HL-60/S4 treated with retinoic acid at 250 ng/mL for 4 days and 3 days (cell line): ENCODE measurements around the gene CCL24.
"Not testable (repeated sequence)": the region's sequence is repeated elsewhere in the genome, so short reads cannot be mapped to it uniquely, and the experiment has no call there.

Experiments
- in situ Hi-C: fragments of 300-500 bp; cut with MboI; formaldehyde crosslinking; loops from 2 replicates; pipeline ENCODE4 v1.7.0; 2022; ENCODE audit warnings: low sequenced_read_pairs

Gene CCL24

DNA sequence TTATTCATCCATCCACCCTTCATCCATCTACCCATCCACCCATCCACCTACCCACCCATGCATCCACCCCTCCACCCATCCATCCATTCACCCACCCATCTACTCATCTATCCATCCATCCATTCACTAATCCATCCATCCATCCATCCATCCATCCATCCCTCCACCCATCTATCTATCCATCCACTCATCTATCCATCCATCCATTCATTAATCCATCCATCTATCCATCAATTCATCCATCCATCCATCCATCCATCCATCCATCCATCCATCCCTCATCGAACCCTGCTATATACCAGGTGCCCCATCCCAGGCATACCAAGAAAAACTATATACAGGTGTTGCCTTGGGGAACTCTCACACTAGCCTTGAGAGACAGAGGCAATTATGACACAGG is 7.1 kb upstream of the CCL24 start:
- in situ Hi-C loops: no loop called here

DNA sequence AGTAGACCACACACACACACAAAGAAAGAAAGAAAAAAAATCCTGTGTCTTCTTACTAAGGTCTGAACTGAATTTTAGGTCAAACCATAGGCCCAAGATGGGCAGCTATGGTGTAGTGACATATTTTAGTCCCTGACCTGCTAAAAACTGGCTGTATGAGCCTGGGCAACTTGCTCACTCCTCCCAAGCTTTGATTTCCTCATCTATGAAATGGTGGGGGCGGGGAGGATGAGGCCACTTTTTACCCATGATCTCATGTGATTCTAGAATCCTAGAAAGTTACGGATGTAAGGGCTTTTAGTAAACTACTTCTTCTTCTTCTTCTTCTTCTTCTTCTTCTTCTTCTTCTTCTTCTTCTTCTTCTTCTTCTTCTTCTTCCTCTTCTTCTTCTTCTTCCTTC is 6.1 kb upstream of the CCL24 start:
- in situ Hi-C loops: no loop called here

DNA sequence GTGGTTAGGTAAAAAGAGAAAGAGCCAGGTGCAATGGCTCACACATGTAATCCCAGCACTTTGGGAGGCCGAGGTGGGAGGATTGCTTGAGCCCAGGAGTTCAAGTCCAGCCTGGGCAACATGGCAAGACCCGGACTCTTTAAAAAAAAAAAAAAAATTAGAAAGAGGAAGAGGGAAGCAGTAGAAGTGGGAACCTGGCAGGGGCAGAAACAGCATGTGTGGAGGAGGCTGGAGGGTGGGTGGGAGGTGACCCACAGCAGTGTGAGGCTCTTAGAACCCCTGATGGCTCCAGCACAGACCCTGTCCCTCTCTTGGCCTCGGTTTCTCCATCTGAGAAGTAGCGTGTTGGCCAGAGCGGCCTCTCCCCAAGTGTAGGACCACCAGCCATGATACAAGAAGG is 4.9 kb upstream of the CCL24 start:
- in situ Hi-C loops: no loop called here

DNA sequence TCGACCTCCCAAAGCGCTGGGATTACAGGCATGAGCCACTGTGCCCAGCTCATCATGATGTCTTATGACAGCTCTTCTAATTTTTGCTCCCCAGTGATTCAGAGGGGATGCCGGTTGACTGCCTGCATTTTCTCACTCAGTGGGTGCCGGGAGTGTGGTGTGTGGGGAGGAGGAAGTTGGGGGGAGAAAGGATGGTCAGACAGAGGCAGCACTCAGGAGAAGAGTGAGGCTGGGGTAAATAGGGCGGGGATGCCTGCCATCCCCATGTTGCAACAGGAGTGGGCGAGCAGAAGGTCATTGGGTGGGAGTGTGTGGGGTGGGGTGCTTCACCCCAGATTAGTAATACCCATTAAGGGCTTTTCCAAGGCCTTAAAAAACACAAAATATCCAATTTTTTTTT is 3.5 kb upstream of the CCL24 start:
- in situ Hi-C loops: no loop called here

DNA sequence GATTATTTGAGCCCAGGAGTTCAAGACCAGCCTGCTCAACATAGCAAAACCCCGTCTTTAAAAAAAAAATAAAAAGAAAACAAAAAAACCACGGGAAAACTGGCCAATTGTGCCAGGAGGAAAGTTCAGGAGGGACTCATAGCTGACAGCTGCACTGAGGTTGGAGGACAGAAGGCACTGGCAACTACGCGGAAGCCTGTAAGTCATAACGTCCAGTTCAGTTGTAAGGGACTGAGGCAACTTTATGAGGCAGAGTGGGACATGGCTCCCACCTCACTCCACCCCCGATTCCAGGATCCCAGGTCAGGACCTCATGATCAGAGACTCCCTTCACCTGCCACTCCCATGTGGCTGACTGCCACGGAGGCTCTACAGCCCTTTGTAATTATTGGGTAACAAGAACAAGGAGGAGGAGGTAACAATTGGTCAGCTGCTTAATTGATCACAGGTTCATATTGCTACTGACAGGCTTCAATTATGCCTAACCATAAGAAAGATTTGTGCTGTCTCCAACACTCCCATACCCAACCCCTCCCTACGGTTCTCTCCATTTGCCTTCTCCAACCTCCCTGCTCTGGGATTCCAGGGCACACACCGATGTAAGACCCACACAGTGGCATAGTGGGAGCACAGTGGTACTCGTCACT is 1.9 kb upstream of the CCL24 start:
- in situ Hi-C loops: no loop called here

DNA sequence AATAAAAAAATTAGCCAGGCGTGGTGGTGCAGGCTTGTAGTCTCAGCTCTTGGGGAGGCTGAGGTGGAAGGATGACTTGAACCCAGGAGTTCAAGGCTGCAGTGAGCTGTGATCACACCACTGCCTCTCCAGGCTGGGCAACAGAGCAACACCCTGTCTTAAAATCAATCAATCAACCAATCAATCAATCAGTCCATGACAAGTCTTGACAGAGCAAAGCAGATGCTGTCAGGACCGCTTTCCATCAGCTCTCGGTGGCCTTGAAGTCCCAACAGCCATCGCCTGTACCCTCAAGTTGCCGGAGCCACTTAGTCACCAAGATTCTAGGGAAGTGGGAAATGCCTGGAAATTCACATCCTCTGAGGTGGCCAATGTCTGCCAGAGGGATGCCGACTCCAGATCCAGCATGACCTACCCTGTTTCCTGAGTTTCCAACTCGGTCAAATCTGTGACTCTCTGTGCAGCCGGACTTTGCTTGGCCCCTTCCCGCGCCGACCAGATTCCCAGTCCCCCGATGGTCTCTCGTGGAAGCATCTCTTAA is 871 bp upstream of the CCL24 start:
- in situ Hi-C loops: no loop called here

DNA sequence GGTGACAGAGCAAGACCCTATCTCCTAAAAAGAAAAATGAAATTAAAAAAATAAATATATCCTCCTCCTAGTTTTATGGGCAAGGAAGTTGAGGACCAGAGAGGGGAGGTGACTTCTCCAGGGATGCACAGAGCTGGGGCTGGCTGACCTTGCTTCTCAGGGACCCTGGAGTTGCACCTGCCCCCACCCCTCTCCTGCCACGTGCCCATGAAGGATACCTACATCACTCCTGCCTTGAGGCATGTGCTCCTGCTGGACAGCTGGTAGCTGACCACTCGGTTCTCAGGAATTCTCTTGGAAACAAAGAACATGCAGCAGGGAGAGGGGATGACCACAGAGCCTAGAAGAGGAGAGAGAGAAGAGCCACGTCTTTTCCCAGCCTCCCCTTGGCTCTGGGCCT is 522 bp downstream of the CCL24 start:
- in situ Hi-C loops: no loop called here

DNA sequence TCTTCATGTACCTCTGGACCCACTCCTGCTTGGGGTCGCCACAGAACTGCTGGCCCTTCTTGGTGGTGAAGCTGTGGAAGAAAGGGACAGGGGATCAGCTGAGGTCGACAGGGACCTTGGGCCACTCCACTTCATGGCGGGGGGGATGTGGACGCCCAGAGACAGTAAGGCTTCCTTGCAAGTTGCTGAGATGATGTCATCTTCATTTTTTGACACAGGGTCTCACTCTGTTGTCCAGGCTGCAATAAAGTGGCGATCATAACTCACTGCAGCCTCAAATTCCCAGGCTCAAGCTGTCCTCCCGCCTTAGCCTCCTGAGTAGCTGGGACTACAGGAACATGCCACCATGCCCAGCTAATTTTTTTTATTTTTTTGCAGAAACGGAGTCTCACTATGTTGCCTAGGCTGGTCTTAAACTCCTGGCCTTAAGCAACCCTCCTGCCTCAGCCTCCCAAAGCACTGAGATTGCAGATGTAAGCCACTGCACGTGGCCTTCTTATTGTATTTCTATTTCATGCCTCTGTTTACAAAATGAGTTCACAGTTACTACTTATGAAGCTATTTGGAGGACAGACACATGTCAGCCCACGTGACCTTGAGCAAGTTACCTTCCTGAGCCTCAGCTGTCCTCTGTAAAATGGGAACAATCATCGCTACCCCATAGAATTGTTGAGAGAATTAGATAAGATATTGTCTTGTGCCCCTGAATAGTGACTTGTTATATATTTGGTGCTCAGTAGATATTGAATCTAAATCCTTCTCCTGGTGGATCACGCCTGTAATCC is 1.5 kb downstream of the CCL24 start:
- in situ Hi-C loops: no loop called here

DNA sequence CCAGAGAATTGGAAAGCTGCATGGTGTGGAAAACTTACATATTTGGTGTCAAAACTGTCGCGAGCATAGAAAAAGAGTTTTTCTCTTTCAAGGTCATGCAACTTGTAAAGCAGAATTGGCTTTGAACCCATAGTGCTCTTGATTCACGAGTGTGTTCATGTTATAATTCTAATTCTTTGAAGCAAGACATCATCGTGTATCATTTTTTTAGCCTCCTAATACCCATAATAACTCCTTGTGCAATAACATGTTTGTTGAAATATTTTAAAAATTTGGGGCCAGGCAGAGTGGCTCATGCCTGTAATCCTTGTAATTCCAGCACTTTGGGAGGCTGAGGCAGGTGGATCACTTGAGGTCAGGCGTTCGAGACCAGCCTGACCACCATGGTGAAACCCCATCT is 4.2 kb downstream of the CCL24 start:
- in situ Hi-C loops: loop anchor here (10.0 kb wide), 1 partner anchor 45 kb away; no protein-coding TSS in a partner anchor

DNA sequence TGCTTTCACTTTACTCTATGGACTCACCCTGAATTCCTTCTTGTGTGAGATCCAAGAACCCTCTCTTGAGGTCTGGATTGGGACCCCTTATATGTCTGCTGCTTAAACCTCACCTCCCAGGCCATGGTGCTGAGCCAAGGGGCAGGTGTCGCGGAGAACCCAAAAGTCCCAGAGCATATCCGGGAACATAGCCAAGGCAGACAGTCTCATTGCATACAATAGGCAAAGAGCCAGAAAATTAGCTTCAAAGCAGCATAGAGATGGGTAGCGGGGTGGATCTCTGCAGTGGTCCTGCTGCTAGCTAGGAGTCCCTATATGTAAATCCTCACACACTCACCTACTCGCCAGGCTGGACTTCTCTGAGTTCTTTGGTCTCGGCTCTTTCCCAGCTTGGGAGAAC is 5.5 kb downstream of the CCL24 start:
- in situ Hi-C loops: loop anchor here (10.0 kb wide), 1 partner anchor 47 kb away; no protein-coding TSS in a partner anchor

DNA sequence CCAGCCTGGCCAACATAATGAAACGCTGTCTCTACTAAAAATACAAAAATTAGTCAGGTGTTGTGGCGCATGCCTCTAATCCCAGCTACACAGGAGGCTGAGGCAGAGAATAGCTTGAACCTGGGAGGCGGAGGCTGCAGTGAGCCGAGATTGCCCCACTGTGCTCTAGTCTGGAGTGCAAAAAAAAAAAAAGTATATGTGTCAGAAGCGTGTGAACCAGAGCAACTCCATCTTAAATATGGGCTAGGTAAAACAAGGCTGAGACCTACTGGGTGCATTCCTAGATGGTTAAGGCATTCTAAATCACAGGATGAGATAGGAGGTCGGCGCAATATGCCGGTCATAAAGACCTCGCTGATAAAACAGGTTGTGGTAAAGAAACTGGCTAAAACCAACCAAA is 6.2 kb downstream of the CCL24 start:
- in situ Hi-C loops: loop anchor here (10.0 kb wide), 1 partner anchor 47 kb away; no protein-coding TSS in a partner anchor

DNA sequence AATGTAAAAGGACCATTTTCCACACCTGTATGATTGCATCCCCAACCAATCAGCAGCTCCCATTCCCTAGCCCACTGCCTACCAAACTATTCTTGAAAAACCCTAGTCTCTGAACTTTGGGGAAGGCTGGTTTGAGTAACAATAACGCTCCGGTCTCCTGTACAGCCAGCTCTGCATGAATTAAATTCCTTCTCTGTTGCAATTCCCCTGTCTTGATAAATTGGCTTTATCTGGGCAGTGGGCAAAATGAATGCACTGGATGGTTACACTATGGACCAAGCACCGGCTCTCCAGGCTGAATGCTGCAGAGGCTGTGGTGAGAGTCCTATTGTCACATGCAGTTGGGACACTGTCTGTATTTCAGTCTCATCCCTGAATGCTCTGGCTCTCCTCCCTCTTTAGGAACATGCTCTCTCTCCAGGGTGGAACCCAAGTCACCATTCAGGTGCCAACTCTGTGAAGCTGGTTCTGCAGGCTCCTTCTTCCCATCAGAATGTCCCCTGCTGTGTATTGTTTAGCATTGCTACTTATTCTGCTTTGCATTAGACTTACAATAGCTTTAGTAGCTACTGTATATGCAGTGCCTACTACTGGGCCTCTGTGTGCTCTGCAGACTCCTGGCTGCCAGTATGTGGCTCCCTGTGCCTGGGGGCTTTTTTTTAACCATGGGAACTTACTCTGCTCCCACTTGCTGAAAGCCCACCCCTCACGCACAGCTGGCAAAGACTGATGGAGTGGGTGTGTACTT is 6.9 kb downstream of the CCL24 start:
- in situ Hi-C loops: loop anchor here (10.0 kb wide), 1 partner anchor 48 kb away; no protein-coding TSS in a partner anchor

DNA sequence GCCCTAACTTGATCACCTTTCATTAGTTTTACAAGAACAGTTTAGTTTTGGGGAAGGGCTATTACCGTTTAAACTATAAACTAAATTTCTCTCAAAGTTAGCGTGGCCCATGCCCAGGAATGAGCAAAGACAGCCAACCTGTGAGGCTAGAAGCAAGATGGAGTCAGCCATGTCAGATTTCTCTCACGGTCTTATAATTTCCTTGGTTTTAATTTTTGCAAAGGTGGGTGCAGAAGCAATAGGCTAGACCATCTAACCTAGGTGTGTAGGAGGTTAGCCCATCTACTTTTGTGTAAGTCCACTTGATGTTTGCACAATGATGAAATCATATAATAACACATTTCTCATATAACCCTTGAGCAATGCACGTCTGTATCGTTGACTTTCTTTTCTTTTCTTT is 8.9 kb downstream of the CCL24 start:
- in situ Hi-C loops: loop anchor here (10.0 kb wide), 1 partner anchor 50 kb away; no protein-coding TSS in a partner anchor

DNA sequence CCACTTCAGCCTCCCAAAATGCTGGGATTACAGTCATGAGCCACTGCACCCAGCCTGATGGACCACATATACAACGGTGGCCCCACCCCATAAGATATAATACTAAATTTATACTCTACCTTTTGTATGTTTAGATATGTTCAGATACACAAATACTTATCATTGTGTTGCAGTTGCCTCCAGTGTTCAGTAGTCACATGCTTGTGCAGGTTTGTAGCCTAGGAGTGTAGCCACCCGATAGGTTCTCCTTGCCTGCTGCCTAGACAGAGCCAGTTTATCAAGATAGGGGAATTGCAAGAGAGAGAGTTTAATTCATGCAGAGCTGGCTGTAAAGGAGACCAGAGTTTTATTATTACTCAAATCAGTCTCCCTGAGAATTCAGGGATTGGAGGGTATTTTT is 9.6 kb downstream of the CCL24 start:
- in situ Hi-C loops: loop anchor here (10.0 kb wide), 1 partner anchor 51 kb away; no protein-coding TSS in a partner anchor

DNA sequence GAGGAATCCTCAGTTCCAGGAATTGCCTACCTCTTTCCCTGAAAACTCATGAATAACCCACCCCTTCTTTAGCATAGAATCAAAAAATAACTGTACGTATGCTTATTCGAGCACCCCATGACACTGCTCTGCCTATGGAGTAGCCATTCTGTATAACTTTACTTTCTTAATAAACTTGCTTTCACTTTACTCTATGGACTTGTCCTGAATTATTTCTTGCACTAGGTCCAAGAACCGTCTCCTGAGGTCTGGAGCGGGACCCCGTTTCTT is 11.1 kb downstream of the CCL24 start:
- in situ Hi-C loops: loop anchor here (10.0 kb wide), 1 partner anchor 52 kb away; no protein-coding TSS in a partner anchor

DNA sequence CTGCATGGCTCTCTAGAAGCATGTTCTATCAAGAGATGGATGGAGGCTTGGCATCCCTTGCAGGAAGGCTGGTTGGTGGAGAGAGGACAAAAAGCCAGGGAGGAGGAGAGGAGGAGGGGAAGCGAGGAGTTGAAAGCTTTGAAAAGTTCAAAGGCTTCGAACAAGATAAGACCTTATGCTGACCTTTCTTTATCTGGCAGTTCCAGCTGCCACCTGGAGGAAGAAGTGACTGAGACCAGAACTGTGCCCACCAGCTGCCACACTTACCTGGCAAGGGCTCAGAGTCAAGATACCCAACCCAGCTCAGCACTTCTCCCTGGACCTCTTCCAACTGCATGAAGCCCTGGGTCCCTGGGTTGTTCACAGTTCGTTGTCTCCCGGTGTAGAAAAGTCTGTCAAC is 14.8 kb downstream of the CCL24 start:
- in situ Hi-C loops: no loop called here

DNA sequence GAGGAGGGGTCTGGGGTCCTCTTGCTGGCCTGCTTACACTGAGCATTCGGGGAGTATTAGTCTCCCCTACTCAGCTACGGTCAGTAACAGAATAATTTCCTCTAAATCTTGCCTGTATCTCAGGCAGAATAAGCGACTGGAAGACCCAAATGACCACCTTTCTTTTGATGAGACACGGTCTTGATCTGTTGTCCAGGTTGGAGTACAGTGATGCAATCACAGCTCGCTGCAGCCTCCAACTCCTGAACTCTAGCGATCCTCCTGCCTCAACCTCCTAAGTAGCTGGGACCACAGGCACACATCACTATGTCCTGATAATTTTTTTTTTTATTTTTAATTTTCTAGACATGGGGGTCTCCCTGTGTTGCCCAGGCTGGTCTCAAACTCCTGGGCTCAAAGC is 17.2 kb downstream of the CCL24 start:
- in situ Hi-C loops: no loop called here

DNA sequence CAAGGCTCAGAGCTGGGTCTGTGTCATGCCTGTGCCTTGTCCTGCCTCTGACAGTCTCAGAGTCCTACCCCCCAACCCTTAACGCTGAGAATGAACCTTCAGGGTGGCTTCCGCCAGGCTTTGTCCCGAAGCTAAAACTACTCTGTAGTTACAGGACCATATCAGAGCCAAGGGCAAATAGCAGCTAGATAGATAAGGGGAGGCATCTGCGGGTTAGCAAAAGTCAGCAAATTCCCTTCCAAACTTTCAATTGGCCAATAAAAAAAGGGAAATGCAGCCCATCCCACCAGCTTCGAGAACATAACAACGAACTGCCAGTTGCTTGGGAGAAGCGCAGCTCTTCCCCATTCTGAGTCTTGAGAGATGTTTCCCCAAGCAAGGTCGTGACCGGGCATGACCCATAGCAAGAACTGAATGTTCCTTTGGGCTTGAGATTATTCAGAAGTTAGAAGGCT is 17.7 kb downstream of the CCL24 start:
- in situ Hi-C loops: no loop called here

DNA sequence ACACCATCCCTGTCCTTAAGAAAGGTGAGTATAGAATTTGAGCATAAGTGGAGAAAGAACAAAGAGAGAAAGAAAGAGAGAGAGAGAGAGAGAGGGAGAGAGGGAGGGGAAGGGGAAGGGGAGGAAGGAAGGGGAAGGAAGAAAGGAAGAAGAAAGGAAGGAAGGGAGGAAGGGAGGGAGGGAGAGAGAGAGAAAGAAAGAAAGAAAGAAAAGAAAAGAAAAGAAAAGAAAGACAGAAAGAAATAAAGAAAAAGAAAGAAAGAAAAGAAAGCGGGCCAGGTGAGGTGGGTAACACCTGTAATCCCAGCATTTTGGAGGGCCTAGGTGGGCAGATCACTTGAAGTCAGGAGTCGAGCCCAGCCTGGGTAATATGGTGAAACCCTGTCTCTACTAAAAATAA is 19.9 kb downstream of the CCL24 start:
- in situ Hi-C loops: no loop called here

DNA sequence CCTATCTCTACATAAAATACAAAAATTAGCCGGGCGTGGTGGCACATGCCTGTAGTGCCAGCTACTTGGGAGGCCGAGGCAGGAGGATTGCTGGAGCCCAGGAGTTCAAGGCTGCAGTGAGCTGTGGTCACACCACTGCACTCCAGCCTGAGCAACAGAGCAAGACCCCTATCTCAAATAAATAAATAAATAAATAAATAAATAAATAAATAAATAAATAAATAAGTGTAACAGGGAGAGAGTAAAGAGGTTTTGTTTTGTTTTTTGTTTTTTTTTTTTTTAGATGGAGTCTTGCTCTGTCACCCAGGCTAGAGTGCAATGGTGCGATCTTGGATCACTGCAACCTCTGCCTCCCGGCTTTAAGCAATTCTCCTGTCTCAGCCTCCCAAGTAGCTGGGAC is 21.0 kb downstream of the CCL24 start:
- in situ Hi-C loops: not testable (repeated sequence)

DNA sequence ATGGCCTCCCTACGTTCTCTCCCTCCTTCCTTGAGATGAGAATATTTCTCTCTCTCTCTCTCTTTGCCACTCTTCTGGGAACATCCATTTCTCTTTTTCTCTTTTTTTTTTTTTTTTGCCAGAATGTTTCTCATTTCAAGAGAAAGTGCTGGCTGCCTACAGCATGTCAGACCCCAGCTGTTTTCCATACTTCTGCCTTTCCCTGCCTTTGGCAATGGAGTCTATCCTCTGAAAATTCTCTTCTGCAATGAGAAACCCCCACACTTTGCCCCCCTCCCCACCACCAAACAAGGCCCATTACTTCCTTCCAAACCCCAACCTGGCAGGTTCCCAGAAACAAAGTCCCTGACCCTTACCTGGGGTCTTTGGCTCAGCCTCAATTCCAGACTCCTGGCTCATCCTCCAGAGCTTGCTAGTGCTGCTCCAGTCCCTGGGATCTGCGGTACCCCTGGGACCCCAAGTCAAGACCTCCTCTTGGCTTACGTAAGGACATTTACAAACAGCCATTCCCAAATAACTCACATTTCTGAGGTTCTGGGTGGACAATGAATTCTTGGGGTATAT is 24.2 kb downstream of the CCL24 start:
- in situ Hi-C loops: no loop called here
